Endometrium (tissue), 2 donors: ENCODE data around the gene AKR7A3.
"Not testable (repeated sequence)": the region's sequence is repeated elsewhere in the genome, so short reads cannot be mapped to it uniquely, and the experiment has no call there.

Source experiments
- FAIRE-seq: peaks from 2 replicates; lab custom pipeline; 2012; peaks lifted over from hg19 to GRCh38; lab: Jason Lieb, UNC
- donor health status: control.
- donor health status: control.

Gene AKR7A3

DNA sequence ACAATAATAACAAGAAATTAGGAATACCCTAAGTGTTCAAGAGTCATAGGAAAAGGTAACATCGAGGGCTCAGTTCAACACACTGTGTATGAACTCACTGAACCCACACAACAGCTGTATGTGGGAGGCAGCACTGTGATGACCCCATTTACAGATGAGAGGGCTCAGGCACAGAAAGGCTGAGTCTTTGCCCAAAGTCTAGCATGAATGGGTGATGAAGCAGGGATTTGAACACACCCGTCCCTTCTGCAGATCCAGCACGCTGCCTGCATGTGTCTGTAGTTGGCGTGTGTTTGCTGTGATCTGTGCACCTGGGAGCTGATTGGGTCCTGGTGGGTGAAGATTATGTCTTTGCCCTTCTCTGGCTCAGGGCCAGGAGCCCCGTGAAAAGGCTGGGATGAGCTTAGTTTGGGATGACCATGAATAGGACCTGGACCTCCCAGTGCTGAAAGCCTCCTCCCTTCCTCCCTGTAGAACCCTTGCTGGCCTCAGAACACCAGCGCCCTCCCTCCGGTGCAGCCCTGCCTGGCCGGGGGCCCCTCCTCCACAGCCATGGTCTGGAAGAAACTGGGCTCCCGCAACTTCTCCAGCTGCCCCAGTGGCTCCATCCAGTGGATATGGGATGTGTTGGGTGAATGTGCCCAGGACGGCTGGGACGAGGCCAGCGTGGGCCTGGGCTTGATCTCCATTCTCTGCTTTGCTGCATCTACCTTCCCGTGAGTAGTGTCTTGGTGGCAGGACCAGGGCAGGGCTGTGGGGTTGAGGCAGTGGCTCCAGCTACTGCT lies 28.7 kb upstream of the AKR7A3 start:
- FAIRE-seq, result no peak

DNA sequence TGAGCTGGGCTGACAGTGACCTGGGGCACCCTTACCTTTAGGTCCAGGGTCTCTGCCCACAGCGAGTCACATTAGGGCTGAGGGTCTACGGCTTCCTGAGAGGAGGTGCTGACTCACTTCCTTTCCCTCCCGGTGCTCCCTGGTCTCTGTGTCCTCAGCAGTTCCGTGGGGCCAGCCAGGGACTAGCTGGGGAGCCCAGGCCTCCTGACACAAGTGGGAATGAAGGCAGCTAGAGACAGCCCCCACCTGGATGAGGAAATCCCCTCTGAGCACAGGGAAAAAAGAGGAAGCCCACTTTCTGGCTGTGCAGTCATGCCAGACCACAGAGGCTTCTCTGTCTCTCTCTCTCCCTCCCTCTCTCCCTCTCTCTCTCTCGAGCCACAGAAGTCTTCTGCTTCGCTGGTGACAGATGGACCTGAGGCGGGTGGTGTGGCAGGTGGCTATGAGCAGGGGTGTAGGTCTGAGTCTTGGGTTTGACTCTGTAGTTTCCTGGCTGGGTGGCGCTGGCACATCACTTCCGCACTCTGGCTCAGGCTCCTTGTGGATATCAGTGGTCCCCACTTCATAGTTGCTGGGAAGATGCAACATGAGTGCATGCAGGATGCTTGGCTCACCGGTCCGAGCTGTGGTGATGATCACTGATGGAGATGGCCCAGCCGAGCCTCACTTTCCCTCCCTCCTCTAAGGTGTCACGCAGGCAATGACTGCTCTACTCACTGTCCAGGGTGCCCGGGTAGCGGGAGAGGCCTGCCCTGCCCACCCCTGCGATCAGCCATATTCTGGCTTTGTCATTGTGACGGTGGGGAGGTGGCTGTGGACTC lies 27.0 kb upstream of the AKR7A3 start:
- FAIRE-seq, result no peak

DNA sequence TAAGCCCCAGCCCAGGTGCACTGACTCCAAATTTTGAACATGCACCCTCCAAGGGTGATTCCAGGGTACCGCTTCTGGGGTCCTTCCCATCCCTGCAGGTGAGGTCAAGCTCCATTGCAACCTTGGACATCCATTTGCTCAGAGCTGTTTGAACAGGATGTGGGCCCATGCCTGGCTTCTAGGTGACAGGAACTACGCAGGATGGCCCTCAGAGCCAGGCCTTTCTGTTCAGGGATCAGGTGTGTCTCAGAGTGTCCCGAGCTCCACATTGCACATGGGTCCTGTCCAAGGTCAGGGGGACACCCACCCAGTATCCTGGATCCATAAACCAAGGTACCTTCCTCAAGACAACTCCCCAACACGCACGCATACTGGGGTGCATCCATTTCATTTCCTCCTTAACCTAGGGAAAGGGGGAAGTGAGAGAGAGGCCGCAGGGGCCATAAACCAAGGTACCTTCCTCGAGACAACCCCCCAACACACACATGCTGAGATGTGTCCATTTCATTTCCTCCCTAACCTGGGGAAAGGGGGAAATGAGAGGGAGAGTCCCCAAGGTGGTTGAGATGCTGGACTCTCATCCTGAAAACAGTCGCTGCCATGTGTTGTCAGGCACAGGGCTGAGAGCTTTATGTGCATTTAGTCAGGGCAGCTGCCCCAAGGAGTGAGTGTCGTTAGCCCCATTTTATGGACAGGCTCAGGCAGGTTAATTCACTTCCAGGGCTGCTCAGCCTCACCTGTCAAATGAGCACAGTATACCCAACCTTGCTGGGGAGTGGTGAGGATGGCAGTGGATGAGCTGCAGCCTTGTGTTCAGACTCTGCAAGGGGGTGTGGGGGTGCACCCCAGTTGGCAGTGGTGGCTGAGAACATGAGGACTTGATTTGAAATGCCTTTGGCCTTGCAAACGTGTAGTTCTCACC lies 25.7 kb upstream of the AKR7A3 start:
- FAIRE-seq, result no peak

DNA sequence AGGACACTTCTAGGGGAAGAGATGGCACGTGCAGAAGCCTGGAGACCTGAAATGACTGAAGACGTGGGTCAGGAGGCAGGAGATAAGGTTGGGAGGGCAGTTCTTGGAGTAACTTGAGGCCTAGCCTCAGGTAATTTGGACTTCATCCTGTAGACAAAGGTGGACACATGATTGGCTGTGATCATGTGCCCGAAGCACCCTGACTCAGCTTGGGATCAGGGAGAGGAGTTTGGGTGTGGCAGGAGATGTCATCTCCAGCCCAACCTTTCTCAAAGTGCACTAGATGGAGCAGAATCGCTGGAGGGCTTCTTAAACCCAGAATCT lies 25.0 kb upstream of the AKR7A3 start:
- FAIRE-seq, result no peak

GRCh38 chr1:19312782-19313635 lies 24.4 kb upstream of the AKR7A3 start:
- FAIRE-seq, result no peak

GRCh38 chr1:19311931-19312781 lies 23.6 kb upstream of the AKR7A3 start, which contains the start of the genes AKR7A2 and SLC66A1:
Gene AKR7A2, minus strand, starts transcription at chr1:19312144. Its CDS starts 20 bp downstream, at chr1:19312124.
Gene SLC66A1, plus strand, starts transcription at chr1:19312326. Its CDS starts 5,352 bp downstream, at chr1:19317678.
- no peak for FAIRE-seq

DNA sequence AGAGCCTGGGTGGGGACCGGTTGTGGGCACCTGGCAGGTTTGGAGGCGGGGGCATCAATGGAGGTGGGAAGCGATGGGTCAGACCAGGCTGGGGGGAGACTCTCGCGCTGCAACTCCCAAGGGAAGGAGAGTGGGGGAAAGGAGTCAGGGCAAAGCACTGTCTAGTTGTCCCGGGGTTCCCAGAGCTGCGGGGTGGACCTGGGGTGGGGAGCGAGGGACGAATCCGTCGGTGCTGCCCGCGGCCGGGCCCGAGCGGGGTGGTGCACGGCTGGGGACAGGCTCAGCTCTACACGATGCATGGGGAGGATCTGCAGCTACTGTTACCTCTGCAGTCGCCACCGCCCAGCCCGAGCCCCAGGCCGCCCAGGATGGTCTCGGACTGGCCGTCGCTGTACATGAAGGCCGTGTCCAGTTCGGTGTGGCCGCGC lies 22.9 kb upstream of the AKR7A3 start:
- no peak for FAIRE-seq

GRCh38 chr1:19310720-19311502 lies 22.3 kb upstream of the AKR7A3 start:
- FAIRE-seq, result no peak

- FAIRE-seq, result no peak
Observed at GRCh38 chr1:19310061-19310460, 21.5 kb upstream of the AKR7A3 start.

DNA sequence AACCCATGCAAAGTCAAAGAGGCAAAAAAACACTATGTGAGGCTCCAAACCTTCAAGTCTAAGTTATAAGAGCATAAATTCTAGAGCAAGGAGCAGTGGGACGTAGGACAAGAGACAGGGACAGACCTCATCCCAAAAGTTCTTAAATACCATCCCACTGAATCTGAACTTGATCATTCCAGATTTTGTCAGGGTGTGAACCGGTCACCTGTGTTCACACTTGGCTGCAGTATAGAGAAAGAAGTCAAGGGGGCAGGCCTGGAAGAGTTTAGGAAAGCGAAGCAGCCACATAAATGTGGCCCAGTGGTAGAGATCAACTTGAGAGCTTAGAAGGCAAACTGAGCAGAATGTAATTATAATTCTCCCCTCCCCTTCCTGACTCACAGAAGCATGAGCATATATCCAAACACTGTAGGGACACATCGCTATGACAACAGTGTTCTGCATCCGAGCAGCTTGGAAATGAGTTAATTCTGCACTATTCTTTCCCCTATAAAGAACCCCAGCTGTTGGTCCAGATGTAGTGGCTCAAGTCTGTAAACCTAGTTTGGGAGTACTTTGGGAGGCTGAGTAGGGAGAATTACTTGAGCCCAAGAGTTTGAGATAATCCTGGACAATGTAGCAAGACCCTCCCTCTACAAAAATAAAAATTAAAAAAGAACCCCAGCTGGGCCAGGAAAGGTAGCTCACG lies 20.7 kb upstream of the AKR7A3 start:
- FAIRE-seq, result no peak

DNA sequence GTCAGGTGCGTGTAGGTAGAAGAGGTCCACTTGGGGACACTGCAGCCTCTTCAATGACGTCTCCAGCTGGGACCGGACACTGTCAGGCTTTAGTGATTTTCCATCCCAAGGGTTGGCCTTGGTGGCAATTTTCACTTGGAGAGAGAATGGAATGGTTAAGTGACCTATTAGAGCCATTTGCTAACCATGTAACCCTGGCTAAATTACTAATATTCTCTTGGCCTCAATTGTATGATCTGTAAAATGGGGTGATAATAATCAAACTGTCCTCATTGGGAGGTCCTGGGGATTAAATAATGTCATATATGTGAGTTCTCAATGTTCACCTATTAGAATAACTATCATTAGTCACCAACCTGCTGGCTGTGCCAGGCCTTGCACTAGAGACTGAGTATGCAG lies 19.9 kb upstream of the AKR7A3 start:
- FAIRE-seq, result no peak

DNA sequence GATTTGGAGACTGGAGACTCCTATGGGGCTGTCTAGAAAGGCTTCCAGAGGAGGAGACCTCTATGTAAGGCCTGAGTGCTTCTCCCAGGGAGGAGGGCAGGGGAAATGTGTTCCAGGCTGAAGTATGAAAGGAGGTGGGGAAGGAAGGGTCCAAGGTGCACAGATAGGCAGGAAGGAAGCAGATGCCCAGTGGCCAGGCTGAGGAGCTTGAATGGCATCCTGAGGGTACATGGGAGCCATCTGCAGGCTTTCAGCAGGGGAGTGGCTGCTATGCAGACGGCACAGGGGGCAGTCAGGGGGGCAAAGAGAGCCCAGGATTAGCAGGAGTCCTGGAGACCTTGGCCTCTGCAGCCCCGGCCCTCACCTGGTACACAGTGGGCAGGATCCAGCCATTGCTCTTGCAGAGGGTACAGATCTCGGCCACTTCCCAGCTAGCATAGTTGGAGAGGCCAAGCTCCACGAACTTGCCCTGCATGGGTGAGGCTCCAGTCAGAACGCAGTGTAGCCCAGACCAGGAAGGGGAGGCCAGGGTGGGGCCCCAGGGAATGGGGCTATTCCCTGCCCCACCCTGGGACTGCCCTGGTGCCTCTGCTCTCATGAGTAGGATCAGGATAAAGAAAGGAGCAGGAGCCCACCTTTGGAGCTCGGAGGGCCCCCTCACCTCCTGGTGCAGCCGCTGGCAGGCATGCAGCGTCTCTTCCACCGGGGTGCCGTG lies 19.4 kb upstream of the AKR7A3 start:
- no peak for FAIRE-seq

DNA sequence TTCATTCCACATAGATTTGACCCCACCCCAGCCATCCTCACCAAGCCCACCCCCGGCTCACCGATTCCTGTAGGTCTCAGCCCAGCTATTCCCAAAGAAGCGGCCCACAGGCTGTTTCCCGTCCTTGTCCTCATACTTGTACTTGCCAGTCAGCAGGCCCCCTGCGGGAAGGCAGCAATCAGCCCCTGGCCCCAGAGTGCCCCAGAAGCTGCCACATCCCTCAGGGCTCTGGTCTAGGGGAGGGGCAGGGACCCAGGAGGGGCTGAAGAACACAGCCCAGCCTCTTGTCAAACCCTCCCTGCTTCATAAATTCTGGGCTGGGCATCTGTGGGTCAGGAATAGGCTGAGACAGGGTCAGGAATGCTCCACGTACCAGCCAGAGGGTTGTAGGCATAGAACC lies 18.4 kb upstream of the AKR7A3 start:
- FAIRE-seq, result no peak

GRCh38 chr1:19305880-19306279 lies 17.3 kb upstream of the AKR7A3 start:
- no peak for FAIRE-seq

GRCh38 chr1:19304081-19304480 lies 15.5 kb upstream of the AKR7A3 start:
- FAIRE-seq, result not testable (repeated sequence)

- no peak for FAIRE-seq
Observed at GRCh38 chr1:19300211-19300610, 11.6 kb upstream of the AKR7A3 start.

- FAIRE-seq, result no peak
Observed at GRCh38 chr1:19294638-19295037, 6.1 kb upstream of the AKR7A3 start.

- FAIRE-seq, result no peak
Observed at GRCh38 chr1:19289244-19289643, 674 bp upstream of the AKR7A3 start.
